Activated naive CD8-positive, alpha-beta T cell treated with anti-CD3 and anti-CD28 coated beads, Interleukin-2, amount 10 ng/mL, durations not matched to agents 7 days and 5 days (primary cell): Measurements from ENCODE around the gene PDE5A. TPM values are rescaled to one million over a fixed set of nuclear protein-coding genes. Genes with fewer than 3 reads are reported as not detected.
"Not testable (repeated sequence)": the region's sequence is repeated elsewhere in the genome, so short reads cannot be mapped to it uniquely, and the experiment has no call there.

Experiments used
- ATAC-seq: fragments of 150-1000 bp; cut with Tn5 transposase; one replicate; pipeline ENCODE4 v1.10.0; 2021; ENCODE audit warnings: low read depth, moderate library complexity
- POLR2A ChIA-PET: fragments of 350-600 bp; sonication (Branson Sonifier 250); formaldehyde crosslinking; loops from one replicate; lab custom pipeline; 2021; ENCODE audit warnings: antibody characterized with exemption; lab: Charles Lee
- DNase-seq: peaks from one replicate; pipeline ENCODE4 v3.0.0; 2021
- H3K27ac Mint-ChIP-seq: one replicate; pipeline ENCODE4 v1.8.0; 2022; ENCODE audit warnings: mild to moderate bottlenecking, mixed read lengths
- H3K27me3 Mint-ChIP-seq: one replicate; pipeline ENCODE4 v1.8.0; 2022; ENCODE audit warnings: mild to moderate bottlenecking, moderate library complexity, mixed read lengths
- H3K36me3 Mint-ChIP-seq: one replicate; pipeline ENCODE4 v1.8.0; 2021; ENCODE audit warnings: mild to moderate bottlenecking, mixed read lengths
- H3K4me1 Mint-ChIP-seq: one replicate; pipeline ENCODE4 v1.8.0; 2021; ENCODE audit warnings: mixed read lengths
- H3K4me3 Mint-ChIP-seq: one replicate; pipeline ENCODE4 v1.8.0; 2022; ENCODE audit warnings: mild to moderate bottlenecking, moderate library complexity, mixed read lengths
- H3K9me3 Mint-ChIP-seq: one replicate; pipeline ENCODE4 v1.8.0; 2021; ENCODE audit warnings: mixed read lengths
- total RNA-seq, 2 experiments: library from RNA; stranded (reverse); gene quantifications; one replicate each; pipeline ENCODE4 v1.2.3, GENCODE V29; 2021

The PDE5A gene
- total RNA-seq, 2 experiments from 2014 or later: 0.82 to 1.4 TPM

DNA sequence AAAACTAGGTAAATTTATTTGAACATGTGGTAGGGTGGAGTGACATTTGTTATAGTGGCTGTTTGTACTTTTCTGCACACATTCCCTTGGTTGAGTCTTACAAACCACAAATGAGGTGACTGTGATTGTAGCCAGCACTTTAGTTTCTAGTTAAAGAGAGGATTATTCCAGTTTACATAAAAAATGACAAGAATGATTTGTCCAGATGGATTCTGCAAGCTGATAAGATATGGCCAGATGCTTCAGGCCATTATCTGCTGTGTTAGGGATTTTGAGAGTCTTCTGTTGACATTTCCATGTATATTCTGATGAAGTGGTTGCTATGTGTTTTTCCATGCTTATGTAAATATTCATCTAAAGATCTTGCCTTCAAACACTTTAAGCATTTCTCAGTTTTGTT lies 31.0 kb upstream of the PDE5A start:
- H3K4me1 Mint-ChIP-seq: peaks cover 3% of the 10 kb centered on the region
- H3K4me3 Mint-ChIP-seq: no peak overlapping the region
- POLR2A ChIA-PET: no interaction called here
- DNase-seq (no peak), ATAC-seq (no peak)
- no peak overlapping the region for H3K27ac Mint-ChIP-seq
- no peaks in the 10 kb centered on the region for H3K36me3 Mint-ChIP-seq
- peaks cover 2% of the 10 kb centered on the region for H3K27me3 Mint-ChIP-seq
- H3K9me3 Mint-ChIP-seq: no peaks in the 10 kb centered on the region

DNA sequence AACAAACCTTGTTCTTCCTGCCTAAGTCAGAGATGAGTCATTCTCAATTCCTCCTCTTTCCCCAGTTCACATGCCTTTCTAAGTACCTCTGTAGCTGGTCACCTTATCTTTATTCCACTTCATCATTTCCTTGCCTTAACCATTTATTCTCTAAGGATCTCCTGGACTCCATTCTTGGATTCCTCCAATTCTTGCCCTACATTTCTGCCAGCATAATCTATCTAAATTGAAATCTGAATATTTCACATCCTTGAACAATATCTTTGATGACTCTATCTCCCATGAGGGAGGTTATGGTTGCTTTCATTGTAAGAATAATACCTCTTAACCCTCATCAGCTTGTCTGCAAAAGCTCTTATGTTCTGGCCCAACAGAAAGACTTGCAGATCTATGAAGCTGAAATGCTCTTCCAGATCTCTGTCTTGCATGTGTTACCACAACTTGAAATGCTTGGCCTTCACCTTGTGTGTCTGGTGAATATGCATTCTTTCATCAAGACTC lies 28.6 kb upstream of the PDE5A start:
- no peak overlapping the region for H3K4me3 Mint-ChIP-seq
- POLR2A ChIA-PET: no interaction called here
- no peak overlapping the region for H3K27ac Mint-ChIP-seq
- H3K36me3 Mint-ChIP-seq: no peaks in the 10 kb centered on the region
- H3K4me1 Mint-ChIP-seq: no peaks in the 10 kb centered on the region
- H3K9me3 Mint-ChIP-seq: no peaks in the 10 kb centered on the region
- H3K27me3 Mint-ChIP-seq: no peaks in the 10 kb centered on the region
- ATAC-seq (no peak), DNase-seq (no peak)

DNA sequence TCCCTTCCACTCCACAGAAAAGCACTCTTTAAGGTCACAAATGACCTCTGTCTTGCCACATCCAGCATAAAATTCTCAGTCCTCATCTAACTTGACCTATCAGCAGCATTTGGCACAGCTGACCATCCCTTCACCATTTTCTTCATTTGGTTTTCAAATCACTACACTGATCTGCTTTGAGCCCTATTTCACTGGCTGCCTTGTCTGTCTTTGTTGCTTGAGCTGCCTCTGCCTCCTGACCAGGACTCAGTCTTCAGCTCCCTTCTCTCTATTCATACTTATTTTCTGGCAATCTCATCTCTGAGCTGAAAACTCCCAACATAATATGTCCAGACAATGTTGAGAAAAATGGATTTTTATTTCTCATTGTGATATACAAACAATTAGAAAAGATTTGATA lies 27.7 kb upstream of the PDE5A start:
- POLR2A ChIA-PET: no interaction called here
- ATAC-seq: no peak
- H3K9me3 Mint-ChIP-seq: no peaks in the 10 kb centered on the region

DNA sequence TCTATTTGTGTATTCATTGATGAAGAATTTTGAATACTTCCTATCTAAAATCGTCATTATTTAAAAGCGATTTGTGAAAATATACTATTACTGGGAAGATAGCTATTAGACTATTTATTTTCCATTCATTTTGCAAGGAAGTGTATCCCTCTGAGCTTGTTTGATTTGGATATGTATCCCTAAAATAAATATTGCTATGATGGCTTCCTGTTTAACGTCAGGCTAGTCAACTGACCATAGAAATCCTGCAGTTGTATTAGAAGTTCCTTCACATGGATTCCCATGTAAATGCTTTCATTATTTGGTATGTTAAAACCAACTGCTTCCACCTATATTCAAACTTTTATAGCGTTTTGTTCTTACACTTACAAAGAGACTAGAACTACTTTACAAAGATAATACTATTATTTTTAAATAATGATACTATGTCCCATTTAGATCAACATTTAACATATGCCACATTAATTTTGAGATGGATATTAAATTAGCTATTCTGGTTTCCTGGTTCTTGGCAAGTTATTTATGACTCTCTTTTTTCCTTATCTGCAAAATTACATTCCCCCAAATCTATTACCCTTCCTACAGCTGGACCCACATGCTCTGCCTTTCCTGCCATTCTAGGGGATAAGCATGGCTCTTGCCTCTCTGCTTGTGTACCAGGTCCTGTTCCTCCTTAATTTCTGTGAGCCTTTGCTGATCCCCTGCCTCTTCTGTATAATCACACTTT lies 26.7 kb upstream of the PDE5A start:
- no peak for DNase-seq
- H3K9me3 Mint-ChIP-seq: no peaks in the 10 kb centered on the region
- POLR2A ChIA-PET: no interaction called here

More for the DNA sequence above, 27.7 kb upstream of the PDE5A start:
- Mint-ChIP-seq H3K4me3 (no peak overlapping the region), H3K36me3 (no peaks in the 10 kb centered on the region), H3K27ac (no peak overlapping the region), H3K27me3 (no peaks in the 10 kb centered on the region), H3K4me1 (no peaks in the 10 kb centered on the region)
- no peak for DNase-seq

DNA sequence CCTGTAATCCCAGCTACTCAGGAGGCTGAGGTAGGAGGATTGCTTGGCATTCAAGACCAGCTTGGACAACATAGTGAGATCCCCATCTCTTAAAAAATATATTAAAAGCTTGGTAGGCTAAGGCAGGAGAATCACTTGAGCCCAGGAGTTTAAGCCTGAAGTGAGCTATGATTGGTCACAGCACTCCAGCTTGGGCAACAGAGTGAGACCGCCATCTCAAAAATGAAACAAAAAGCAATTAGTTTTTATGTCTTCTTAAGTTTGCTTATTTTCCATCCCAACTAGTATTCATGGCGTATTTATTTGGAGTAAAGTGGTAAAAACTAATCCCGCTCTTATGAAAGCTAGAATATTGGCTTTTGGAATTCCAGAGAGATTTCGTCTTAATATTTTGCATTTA lies 25.4 kb upstream of the PDE5A start:
- H3K27ac Mint-ChIP-seq: no peak overlapping the region
- no peaks in the 10 kb centered on the region for H3K4me1 Mint-ChIP-seq
- no peaks in the 10 kb centered on the region for H3K36me3 Mint-ChIP-seq
- H3K9me3 Mint-ChIP-seq: no peaks in the 10 kb centered on the region
- no peak for ATAC-seq
- peaks cover 6% of the 10 kb centered on the region for H3K27me3 Mint-ChIP-seq
- no peak overlapping the region for H3K4me3 Mint-ChIP-seq
- DNase-seq: no peak
- POLR2A ChIA-PET: no interaction called here

More for the DNA sequence above, 26.7 kb upstream of the PDE5A start:
- Mint-ChIP-seq H3K27me3 (peaks cover 2% of the 10 kb centered on the region), H3K4me1 (no peaks in the 10 kb centered on the region), H3K4me3 (no peak overlapping the region), H3K36me3 (no peaks in the 10 kb centered on the region), H3K27ac (no peak overlapping the region)
- no peak for ATAC-seq

DNA sequence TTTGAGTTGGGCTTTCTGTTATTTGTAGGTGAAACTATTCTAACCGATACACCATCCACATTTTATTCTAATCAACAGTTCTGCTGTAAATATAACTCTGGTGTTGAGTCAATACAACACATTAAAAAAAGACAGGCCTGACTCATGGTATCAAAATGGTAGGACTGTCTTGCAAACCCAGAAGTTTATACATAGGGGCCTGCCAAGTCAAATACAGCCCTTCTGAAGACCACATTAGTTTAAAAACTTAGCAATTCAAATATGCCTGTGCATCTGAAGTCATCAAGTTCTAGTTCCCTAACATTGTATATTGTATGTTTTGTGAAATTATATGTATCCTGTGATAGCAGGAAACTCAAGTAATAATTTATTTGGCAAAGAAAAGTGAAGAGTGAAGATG lies 24.4 kb upstream of the PDE5A start:
- Mint-ChIP-seq H3K27me3 (peaks cover 10% of the 10 kb centered on the region), H3K9me3 (no peaks in the 10 kb centered on the region), H3K36me3 (no peaks in the 10 kb centered on the region), H3K4me3 (no peak overlapping the region), H3K27ac (no peak overlapping the region), H3K4me1 (no peaks in the 10 kb centered on the region)
- ATAC-seq (no peak), DNase-seq (no peak)
- POLR2A ChIA-PET: no interaction called here

DNA sequence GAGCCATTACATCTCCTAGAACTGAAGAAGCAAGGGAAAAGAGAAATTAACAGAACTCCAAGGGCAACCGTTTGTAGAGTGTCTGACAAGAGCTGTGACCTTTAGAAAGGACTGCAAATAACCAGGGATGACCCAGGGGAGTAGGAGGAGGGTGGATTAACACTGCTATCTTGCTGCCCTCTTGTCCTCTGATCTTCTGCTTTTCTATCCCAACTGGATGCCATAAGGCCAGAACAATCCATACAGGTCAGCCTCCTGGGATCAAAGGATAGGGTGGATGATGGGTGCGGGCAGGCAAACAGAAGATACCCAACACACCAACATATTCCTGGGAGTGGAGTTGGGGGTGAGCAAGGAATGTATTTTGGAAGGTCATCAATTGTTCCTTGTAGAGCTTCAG lies 19.8 kb upstream of the PDE5A start:
- Mint-ChIP-seq H3K4me1 (peaks cover 1% of the 10 kb centered on the region), H3K4me3 (no peak overlapping the region), H3K27ac (no peak overlapping the region), H3K27me3 (peaks cover 10% of the 10 kb centered on the region), H3K9me3 (no peaks in the 10 kb centered on the region), H3K36me3 (no peaks in the 10 kb centered on the region)
- POLR2A ChIA-PET: no interaction called here
- ATAC-seq (no peak), DNase-seq (no peak)

DNA sequence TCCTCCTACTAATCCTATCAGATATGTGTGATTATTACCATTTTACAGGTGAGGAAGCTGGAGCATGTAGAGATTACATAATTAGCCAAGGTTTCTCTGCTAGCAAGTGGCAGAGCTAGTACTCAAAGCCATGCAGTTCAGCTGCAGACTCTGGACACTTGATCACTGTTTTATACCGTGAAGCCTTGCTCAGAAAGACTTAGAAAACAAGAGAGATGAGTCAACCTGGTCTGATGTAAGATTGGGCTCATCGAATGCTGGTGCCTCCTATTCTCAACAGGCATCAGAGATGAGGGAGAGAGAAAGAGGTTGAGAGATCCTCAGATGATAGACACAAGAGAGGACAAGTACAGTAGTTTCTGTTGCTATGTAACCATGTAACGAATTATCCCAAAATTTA lies 19.0 kb upstream of the PDE5A start:
- Mint-ChIP-seq H3K4me3 (no peak overlapping the region), H3K27ac (no peak overlapping the region), H3K36me3 (no peaks in the 10 kb centered on the region), H3K9me3 (no peaks in the 10 kb centered on the region), H3K27me3 (peaks cover 10% of the 10 kb centered on the region), H3K4me1 (peaks cover 1% of the 10 kb centered on the region)
- POLR2A ChIA-PET: no interaction called here
- ATAC-seq (no peak), DNase-seq (no peak)

DNA sequence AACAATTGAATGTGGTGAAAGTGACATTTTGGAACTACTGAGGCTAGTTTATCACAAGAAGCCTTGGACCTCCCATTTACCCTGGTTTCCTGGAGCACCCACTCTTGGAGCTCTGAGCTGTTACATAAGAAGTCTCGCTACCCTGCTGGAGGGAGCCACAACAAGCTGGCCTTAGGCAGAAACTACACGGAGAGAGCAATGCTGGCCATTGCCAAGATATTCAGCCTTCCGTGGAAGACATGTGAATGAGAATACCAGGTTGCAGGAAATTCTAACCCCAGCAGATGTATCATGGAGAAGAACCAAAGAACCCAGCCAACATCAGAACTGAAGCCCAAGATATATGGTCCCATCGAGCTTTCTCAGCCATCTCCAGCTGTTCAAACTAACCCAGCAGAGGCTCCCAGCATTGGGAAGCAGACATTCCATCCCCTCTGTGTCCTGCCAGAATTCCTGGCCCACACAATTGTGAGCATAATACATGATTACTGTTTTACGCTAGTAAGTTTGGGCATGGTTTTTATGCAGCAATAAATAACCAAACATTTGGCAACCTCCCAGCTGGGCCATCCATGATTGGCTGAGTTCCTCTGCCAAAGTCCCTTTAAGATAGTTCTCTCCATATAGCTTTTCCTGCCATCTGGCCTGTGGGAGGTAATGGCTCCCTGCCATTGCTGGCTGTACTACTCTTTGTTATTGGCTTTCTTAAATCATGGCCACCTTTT lies 17.9 kb upstream of the PDE5A start:
- Mint-ChIP-seq H3K9me3 (no peaks in the 10 kb centered on the region), H3K27ac (no peak overlapping the region), H3K36me3 (no peaks in the 10 kb centered on the region), H3K4me1 (peaks cover 1% of the 10 kb centered on the region), H3K27me3 (peaks cover 10% of the 10 kb centered on the region), H3K4me3 (no peak overlapping the region)
- DNase-seq (no peak), ATAC-seq (no peak)
- POLR2A ChIA-PET: no interaction called here

DNA sequence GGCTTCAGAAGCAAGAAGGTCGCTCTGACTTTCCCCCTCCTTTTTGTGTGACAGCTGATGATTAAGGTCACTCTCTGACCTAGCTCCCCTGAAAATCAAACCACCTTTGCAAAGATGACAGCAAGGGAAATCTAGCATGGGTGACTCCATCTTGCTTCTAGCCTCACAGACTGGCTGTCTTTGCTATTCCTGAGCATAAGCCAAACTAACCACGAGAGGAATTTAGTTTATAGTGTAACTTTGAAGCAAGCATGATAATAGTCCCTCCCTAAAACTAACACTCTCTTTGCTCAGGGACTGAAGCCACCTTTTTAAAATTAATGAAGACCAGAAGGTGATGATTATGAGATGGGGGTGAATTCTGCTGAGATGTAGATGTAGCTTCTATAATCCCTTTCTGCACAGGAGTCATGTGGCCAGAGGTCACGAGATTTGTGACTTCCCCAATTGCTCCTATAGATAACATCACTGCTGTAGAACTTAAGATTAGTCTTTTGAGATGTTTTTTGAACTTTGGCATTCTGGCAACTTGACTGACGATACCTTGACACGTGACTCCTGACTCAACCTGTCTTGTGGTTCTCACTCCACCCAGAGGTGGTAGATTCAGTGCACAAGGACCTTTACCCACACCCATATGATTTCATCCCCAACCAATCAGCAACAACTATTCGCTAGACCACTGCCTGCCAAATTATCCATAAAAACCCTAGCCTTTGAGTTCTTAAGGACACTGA lies 14.9 kb upstream of the PDE5A start:
- H3K27me3 Mint-ChIP-seq: peaks cover 5% of the 10 kb centered on the region
- no peak overlapping the region for H3K4me3 Mint-ChIP-seq
- H3K36me3 Mint-ChIP-seq: no peaks in the 10 kb centered on the region
- no peak for DNase-seq
- H3K27ac Mint-ChIP-seq: no peak overlapping the region
- no peaks in the 10 kb centered on the region for H3K9me3 Mint-ChIP-seq
- ATAC-seq: no peak
- POLR2A ChIA-PET: no interaction called here
- peaks cover 1% of the 10 kb centered on the region for H3K4me1 Mint-ChIP-seq

DNA sequence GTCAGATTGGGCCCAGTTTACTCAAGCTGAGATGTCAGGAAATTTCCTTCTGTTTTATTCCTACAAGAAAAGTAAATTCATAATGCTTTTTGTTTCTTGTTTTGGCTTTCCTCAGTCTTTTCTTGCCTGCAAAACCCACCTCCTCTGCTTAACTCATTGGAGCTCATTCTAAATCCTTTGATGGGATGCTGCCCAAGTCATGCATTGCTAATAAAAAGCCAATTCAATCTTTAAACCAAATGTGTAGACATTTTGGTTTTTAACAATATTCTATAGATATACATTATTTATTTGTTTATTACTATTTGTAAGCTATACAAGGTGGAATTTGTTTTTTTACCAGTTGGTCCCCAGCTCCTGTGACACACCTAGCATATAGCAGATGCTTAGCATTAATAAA lies 13.2 kb upstream of the PDE5A start:
- H3K27me3 Mint-ChIP-seq: peaks cover 6% of the 10 kb centered on the region
- DNase-seq: no peak
- H3K36me3 Mint-ChIP-seq: no peaks in the 10 kb centered on the region
- POLR2A ChIA-PET: no interaction called here
- ATAC-seq: no peak
- no peaks in the 10 kb centered on the region for H3K9me3 Mint-ChIP-seq
- no peak overlapping the region for H3K4me3 Mint-ChIP-seq
- H3K4me1 Mint-ChIP-seq: peaks cover 1% of the 10 kb centered on the region
- H3K27ac Mint-ChIP-seq: no peak overlapping the region

DNA sequence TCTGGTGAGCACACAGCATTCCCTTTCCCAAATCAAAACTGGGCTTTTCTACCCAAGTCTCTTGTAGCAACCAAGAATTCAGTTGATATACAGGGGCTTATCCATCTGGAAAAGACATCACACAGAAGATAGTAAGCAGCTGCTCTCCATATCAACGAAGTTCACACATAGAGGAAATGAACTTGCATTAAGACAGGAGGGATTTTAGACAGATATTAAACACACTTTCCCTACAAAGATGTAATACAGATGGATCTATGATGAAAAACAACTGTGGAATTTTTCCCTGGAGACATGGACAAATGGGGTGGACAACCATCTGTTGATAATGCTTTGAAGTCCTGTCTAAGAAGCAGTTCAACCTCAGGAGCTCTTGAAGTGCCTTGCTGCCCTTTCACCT lies 9.8 kb upstream of the PDE5A start:
- ATAC-seq (no peak), DNase-seq (no peak)
- Mint-ChIP-seq H3K36me3 (no peaks in the 10 kb centered on the region), H3K27ac (no peak overlapping the region), H3K4me3 (no peak overlapping the region), H3K4me1 (no peaks in the 10 kb centered on the region), H3K27me3 (peaks cover 12% of the 10 kb centered on the region), H3K9me3 (no peaks in the 10 kb centered on the region)
- POLR2A ChIA-PET: no interaction called here

DNA sequence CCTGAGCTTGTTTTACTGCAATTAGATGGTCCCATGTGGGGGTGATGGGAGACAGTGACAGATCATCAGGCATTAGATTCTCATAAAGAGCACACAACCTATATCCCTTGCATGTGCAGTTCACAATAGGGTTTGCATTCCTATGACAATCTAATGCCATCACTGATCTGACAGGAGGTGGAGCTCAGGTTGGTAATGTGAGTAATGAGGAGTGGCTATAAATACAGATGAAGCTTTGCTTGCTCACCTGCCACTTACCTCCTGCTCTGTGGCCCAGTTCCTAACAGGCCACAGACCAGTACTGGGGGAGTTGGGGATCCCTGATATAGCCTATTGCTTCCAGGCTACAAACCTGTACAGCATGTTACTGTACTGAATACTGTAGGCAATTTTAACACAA lies 8.2 kb upstream of the PDE5A start:
- H3K27ac Mint-ChIP-seq, H3K9me3 Mint-ChIP-seq, POLR2A ChIA-PET, H3K4me3 Mint-ChIP-seq, ATAC-seq, H3K4me1 Mint-ChIP-seq, DNase-seq, H3K36me3 Mint-ChIP-seq: not testable (repeated sequence)
- H3K27me3 Mint-ChIP-seq: peaks cover 20% of the 10 kb centered on the region
